Esophagus muscularis mucosa (tissue), 4 donors: ENCODE data around the gene ATP23. TPM values are rescaled to one million over a fixed set of nuclear protein-coding genes. Genes with fewer than 3 reads are reported as not detected.

ENCODE experiments used
- DNase-seq: peaks from one replicate; pipeline ENCODE4 v3.0.0-alpha.2; 2017; ENCODE audit errors: extremely low spot score
- H3K27ac ChIP-seq, 4 donors: fragments of 200-600 bp; sonication (generic); replicated peaks in 1 of 4; 1 replicate in 3 of 4; 2 replicates in 1 of 4; pipeline ENCODE4 v1.5.1; 2016 to 2019; ENCODE audit warnings: mild to moderate bottlenecking in 1 of 4
- H3K27me3 ChIP-seq, 4 donors: fragments of 200-600 bp; sonication (generic); one replicate each; pipeline versions ENCODE4 v1.5.1 to v1.6.0; 2016 to 2019
- H3K36me3 ChIP-seq, 4 donors: fragments of 200-600 bp; sonication (generic); one replicate each; pipeline ENCODE4 v1.5.1; 2016 to 2019
- H3K4me1 ChIP-seq, 4 donors: fragments of 200-600 bp; sonication (generic); one replicate each; pipeline ENCODE4 v1.5.1; 2016 to 2019
- H3K4me3 ChIP-seq, 4 donors: fragments of 200-600 bp; sonication (generic); 1 replicate in 2 of 4; 2 replicates in 2 of 4; pipeline ENCODE4 v1.5.1; 2016 to 2019; ENCODE audit warnings: mild to moderate bottlenecking in 4 of 4, moderate library complexity in 1 of 4
- H3K9me3 ChIP-seq, 4 donors: fragments of 200-600 bp; sonication (generic); 1 replicate in 3 of 4; 2 replicates in 1 of 4; pipeline ENCODE4 v1.5.1; 2016 to 2019
- CTCF ChIP-seq, 3 experiments: fragments of 200-600 bp in 2 of 3; fragments of 450-650 bp in 1 of 3; sonication (generic) in 2 of 3; IDR thresholded peaks; one replicate each; pipeline ENCODE4 v1.5.1; 2017 to 2019; ENCODE audit warnings: antibody characterized with exemption in 3 of 3, mild to moderate bottlenecking in 2 of 3, moderate library complexity in 1 of 3
- EP300 ChIP-seq: sonication (generic); formaldehyde crosslinking; IDR thresholded peaks from one replicate; pipeline ENCODE4 v1.6.1; 2017; ENCODE audit warnings: antibody characterized with exemption
- POLR2A ChIP-seq: fragments of 450-650 bp; IDR thresholded peaks from one replicate; pipeline ENCODE4 v1.6.1; 2017; ENCODE audit warnings: antibody characterized with exemption, moderate library complexity, mild to moderate bottlenecking, low read depth
- POLR2AphosphoS5 ChIP-seq, 2 donors: sonication (generic); formaldehyde crosslinking; IDR thresholded peaks; one replicate each; pipeline ENCODE4 v1.6.1; 2017; ENCODE audit warnings: antibody characterized with exemption in 2 of 2
- WGBS: methylation state at CpG from one replicate; pipeline ENCODE4 v1.1.5; 2018; 5-methylcytosine and 5-hydroxymethylcytosine counted together
- intact Hi-C: fragments of 100-400 bp; cut with DNase I; formaldehyde crosslinking; loops from one replicate; pipeline ENCODE4 v1.15.1; 2023
- total RNA-seq, 4 donors: library from RNA; depleted of rRNA; stranded (reverse); fragments of >200 nt; gene quantifications; one replicate each; pipeline versions ENCODE4 v1.1.0 to v1.2.1, GENCODE V29; 2016

The ATP23 gene
- total RNA-seq, 4 donors from 2014 or later, result 10.3 to 17.9 (median 14.8) TPM

GRCh38 chr12:57983858-57984505 lies 42.6 kb downstream of the ATP23 start:
- DNase-seq, result no peak
- H3K27ac ChIP-seq, result no peak overlapping the region
- H3K27me3 ChIP-seq, result no peaks in the 10 kb centered on the region
- no peak for TF ChIP-seq POLR2AphosphoS5 (IDR thresholded peaks at IDR 0.05)
- TF ChIP-seq EP300, result no peak
- no peaks in the 10 kb centered on the region for H3K36me3 ChIP-seq
- WGBS, result 92% methylated on average over 6 of the region's 6 CpGs
- no peak overlapping the region for H3K4me3 ChIP-seq
- intact Hi-C loops, result loop anchor here (10.0 kb wide), 2 partner anchors 361 to 1181 kb away; no protein-coding TSS in a partner anchor
- peaks cover 7 to 22% (median 15%) of the 10 kb centered on the region in 4 donors for H3K4me1 ChIP-seq
- H3K9me3 ChIP-seq, result no peaks in the 10 kb centered on the region

- Histone ChIP-seq H3K27ac (no peak overlapping the region), H3K9me3 (no peaks in the 10 kb centered on the region), H3K36me3 (no peaks in the 10 kb centered on the region), H3K4me3 (no peak overlapping the region), H3K27me3 (no peaks in the 10 kb centered on the region), H3K4me1 (peaks cover 7 to 24% (median 16%) of the 10 kb centered on the region in 4 donors)
- TF ChIP-seq POLR2AphosphoS5 (IDR thresholded peaks at IDR 0.05), result no peak
- no peak for TF ChIP-seq POLR2A
- no peak for TF ChIP-seq CTCF (IDR thresholded peaks at IDR 0.05)
- TF ChIP-seq EP300, result no peak
- intact Hi-C loops, result loop anchor here (10.0 kb wide), 2 partner anchors 360 to 1180 kb away; no protein-coding TSS in a partner anchor
- no peak for DNase-seq
- WGBS, result 92% methylated on average over 12 of the region's 16 CpGs
Measured at GRCh38 chr12:57984629-57985151, 43.3 kb downstream of the ATP23 start.

GRCh38 chr12:57985685-57986084 lies 44.3 kb downstream of the ATP23 start:
- Histone ChIP-seq H3K27me3 (no peaks in the 10 kb centered on the region), H3K36me3 (no peaks in the 10 kb centered on the region), H3K27ac (no peak overlapping the region), H3K9me3 (no peaks in the 10 kb centered on the region), H3K4me1 (peaks cover 7 to 31% (median 23%) of the 10 kb centered on the region in 4 donors), H3K4me3 (no peak overlapping the region)
- no peak for TF ChIP-seq EP300
- no peak for TF ChIP-seq POLR2A
- no peak for TF ChIP-seq POLR2AphosphoS5 (IDR thresholded peaks at IDR 0.05)
- no peak for TF ChIP-seq CTCF (IDR thresholded peaks at IDR 0.05)
- no peak for DNase-seq
- intact Hi-C loops, result loop anchor here (10.0 kb wide), 2 partner anchors 359 to 1179 kb away; no protein-coding TSS in a partner anchor

GRCh38 chr12:57989838-57990237 lies 48.5 kb downstream of the ATP23 start:
- no peak for TF ChIP-seq CTCF (IDR thresholded peaks at IDR 0.05)
- TF ChIP-seq POLR2AphosphoS5 (IDR thresholded peaks at IDR 0.05), result no peak
- no peak for TF ChIP-seq EP300
- TF ChIP-seq POLR2A, result no peak
- Histone ChIP-seq H3K27ac (no peak overlapping the region), H3K27me3 (no peaks in the 10 kb centered on the region), H3K9me3 (no peaks in the 10 kb centered on the region), H3K4me3 (no peak overlapping the region), H3K36me3 (no peaks in the 10 kb centered on the region), H3K4me1 (peaks cover 0 to 21% (median 14%) of the 10 kb centered on the region in 4 donors)
- intact Hi-C loops, result loop anchor here (10.0 kb wide), 2 partner anchors 355 to 1175 kb away; no protein-coding TSS in a partner anchor
- no peak for DNase-seq

- TF ChIP-seq POLR2A (no peak), POLR2AphosphoS5 (IDR thresholded peaks at IDR 0.05) (no peak), EP300 (no peak), CTCF (IDR thresholded peaks at IDR 0.05) (no peak)
- Histone ChIP-seq H3K27me3 (no peaks in the 10 kb centered on the region), H3K36me3 (no peaks in the 10 kb centered on the region), H3K27ac (no peak overlapping the region), H3K4me3 (no peak overlapping the region), H3K9me3 (peaks cover 0 to 1% (median 0%) of the 10 kb centered on the region in 4 donors), H3K4me1 (peaks cover 0 to 19% (median 12%) of the 10 kb centered on the region in 4 donors)
- intact Hi-C loops, result no loop called here
- no peak for DNase-seq
- WGBS, result 91% methylated on average over 6 of the region's 6 CpGs
Measured at GRCh38 chr12:57990241-57990883, 49.0 kb downstream of the ATP23 start.
